Measurements from ENCODE around the gene LRWD1. TPM values are rescaled to one million over a fixed set of nuclear protein-coding genes. Genes with fewer than 3 reads are reported as not detected.
A peak's percentile ranks its signal among the peaks of the same experiment; 100 is the strongest.

Gene LRWD1
- total and polyA plus RNA-seq, 11 donors: 4.7 to 26.4 (median 9.7) TPM

DNA sequence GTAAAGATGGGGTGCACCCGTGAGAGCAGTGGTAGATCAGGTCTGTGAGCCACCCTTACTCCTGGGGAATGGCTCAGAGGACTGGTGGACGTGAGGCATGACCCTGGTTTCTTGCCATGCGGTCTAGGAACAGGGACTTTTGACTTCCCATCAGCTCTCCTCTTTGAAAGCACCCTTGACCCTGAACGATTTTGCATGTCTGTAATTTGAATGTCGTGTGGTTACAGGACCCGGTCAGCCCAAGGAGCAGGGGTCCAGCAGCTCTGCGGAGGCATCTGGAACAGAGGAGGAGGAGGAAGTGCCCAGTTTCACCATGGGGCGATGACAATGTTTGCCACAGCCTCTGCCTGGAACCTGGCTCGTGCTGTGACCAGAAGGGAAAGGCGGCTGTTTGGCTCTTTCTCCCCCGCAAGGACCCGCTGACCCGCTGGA is 40.0 kb upstream of the LRWD1 start:
- intact Hi-C loops (cut with DNase I): no loop called here

DNA sequence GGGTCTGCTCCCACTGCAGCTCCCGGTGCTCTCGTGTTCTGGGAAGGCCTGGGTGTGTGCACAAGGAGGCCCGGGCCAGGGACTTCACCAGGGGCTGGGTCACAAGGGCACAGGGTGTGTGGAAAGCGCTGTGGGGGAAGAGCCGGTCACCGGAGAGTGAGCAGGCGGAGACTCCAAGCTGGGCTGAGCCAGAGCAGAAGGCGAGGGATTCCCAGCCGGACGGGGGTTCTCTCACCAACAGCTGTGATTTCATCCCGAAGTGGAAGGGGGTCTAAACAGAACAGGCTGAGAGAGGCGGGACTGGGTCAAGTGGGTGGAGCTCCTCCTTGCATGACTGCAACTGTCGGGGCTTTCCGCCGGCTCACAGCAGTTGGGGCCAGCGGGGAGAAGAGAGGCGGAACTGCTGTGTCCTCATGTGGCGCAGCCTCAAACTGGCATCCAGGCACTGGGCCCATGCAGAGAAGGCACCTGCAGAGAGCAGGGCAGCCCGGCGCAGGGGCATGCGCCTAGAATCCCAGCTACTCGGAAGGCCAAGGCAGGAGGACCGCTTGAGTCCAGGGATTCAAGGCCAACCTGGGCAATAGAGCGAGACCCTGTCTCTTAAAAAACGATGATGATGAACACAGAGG is 39.0 kb upstream of the LRWD1 start:
- peak overlapping the region in 5 of 12 donors; percentile 24 to 91 (median 51) for H3K27ac ChIP-seq
- peaks cover 0 to 73% (median 48%) of the 10 kb centered on the region in 9 donors for H3K36me3 ChIP-seq
- ATAC-seq (peak; percentile 39 to 74 (median 56)), DNase-seq (peak in 3 of 5 donors; percentile 51 to 86 (median 69))
- H3K27me3 ChIP-seq: no peaks in the 10 kb centered on the region
- intact Hi-C loops (cut with DNase I): no loop called here
- peaks cover 0 to 49% (median 0%) of the 10 kb centered on the region in 12 donors for H3K4me1 ChIP-seq
- 82 to 87% (median 85%) methylated on average over 24 to 25 of the region's 25 CpGs for WGBS, 4 donors
- no peak for TF ChIP-seq POLR2A (IDR thresholded peaks at IDR 0.05)
- TF ChIP-seq, protein P1, sequence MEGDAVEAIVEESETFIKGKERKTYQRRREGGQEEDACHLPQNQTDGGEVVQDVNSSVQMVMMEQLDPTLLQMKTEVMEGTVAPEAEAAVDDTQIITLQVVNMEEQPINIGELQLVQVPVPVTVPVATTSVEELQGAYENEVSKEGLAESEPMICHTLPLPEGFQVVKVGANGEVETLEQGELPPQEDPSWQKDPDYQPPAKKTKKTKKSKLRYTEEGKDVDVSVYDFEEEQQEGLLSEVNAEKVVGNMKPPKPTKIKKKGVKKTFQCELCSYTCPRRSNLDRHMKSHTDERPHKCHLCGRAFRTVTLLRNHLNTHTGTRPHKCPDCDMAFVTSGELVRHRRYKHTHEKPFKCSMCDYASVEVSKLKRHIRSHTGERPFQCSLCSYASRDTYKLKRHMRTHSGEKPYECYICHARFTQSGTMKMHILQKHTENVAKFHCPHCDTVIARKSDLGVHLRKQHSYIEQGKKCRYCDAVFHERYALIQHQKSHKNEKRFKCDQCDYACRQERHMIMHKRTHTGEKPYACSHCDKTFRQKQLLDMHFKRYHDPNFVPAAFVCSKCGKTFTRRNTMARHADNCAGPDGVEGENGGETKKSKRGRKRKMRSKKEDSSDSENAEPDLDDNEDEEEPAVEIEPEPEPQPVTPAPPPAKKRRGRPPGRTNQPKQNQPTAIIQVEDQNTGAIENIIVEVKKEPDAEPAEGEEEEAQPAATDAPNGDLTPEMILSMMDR (IDR thresholded peaks at IDR 0.05): no peak
- no peaks in the 10 kb centered on the region for H3K9me3 ChIP-seq
- peak overlapping the region in 1 of 12 donors; percentile 35 for H3K4me3 ChIP-seq

More for the DNA sequence above, 40.0 kb upstream of the LRWD1 start:
- peaks cover 0 to 40% (median 0%) of the 10 kb centered on the region in 12 donors for H3K4me1 ChIP-seq
- peaks cover 0 to 76% (median 50%) of the 10 kb centered on the region in 9 donors for H3K36me3 ChIP-seq
- ATAC-seq (no peak), DNase-seq (no peak)
- H3K27me3 ChIP-seq: no peaks in the 10 kb centered on the region
- no peak overlapping the region for H3K4me3 ChIP-seq
- 87 to 95% (median 90%) methylated on average over 11 to 13 of the region's 13 CpGs for WGBS, 4 donors
- peak overlapping the region in 1 of 12 donors; percentile 91 for H3K27ac ChIP-seq
- no peaks in the 10 kb centered on the region for H3K9me3 ChIP-seq
- TF ChIP-seq, protein P1 (IDR thresholded peaks at IDR 0.05): no peak
- TF ChIP-seq POLR2A (IDR thresholded peaks at IDR 0.05): no peak

DNA sequence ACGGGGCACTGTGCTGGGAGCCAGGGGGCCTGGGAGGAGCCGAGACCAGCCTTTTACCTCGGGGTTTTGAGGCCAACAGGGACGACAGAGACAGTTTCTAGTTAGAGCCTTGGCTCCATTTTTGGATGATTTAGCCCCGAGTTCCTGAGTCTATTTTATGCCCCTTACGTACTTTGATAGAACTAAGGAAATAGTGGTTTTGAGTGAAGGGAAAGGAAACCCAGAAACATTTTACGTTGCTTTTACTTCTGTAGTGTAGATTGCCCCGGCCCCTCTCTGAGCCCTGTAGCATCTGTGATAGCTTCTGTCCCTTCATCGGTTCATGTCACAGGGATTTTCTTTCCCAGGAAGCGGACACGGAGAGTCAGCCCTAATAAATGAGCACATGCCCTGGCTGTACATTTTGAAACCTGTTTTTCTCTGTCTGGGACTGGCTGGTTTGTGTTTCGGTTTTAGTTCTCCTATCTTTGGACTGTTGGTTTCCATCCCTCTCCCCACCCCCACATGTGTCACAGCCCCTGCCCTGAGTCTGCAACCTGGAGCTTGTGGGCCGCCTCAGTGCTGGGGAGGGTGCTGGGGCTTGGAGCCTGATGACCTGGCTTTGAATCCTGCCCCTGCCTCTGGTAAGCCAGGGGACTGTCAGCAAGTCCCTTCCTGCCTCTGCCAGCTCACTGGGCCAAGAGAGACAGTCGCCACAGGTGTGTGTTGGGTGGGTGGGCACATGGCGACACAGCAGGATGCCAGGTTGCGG is 38.3 kb upstream of the LRWD1 start:
- intact Hi-C loops (cut with DNase I): no loop called here
- Histone ChIP-seq H3K27ac (peak overlapping the region in 5 of 12 donors; percentile 24 to 91 (median 52)), H3K9me3 (no peaks in the 10 kb centered on the region), H3K4me1 (peaks cover 0 to 49% (median 0%) of the 10 kb centered on the region in 12 donors), H3K36me3 (peaks cover 0 to 66% (median 41%) of the 10 kb centered on the region in 9 donors), H3K27me3 (no peaks in the 10 kb centered on the region), H3K4me3 (peak overlapping the region in 1 of 12 donors; percentile 35)
- ATAC-seq: peak in 3 of 4 donors; percentile 11 to 48 (median 41)
- peak in 1 of 5 donors; percentile 34 for DNase-seq
- no peak for TF ChIP-seq POLR2A (IDR thresholded peaks at IDR 0.05)
- TF ChIP-seq, protein P1 (IDR thresholded peaks at IDR 0.05): no peak
- 82 to 90% (median 85%) methylated on average over 16 of the region's 16 CpGs for WGBS, 4 donors

DNA sequence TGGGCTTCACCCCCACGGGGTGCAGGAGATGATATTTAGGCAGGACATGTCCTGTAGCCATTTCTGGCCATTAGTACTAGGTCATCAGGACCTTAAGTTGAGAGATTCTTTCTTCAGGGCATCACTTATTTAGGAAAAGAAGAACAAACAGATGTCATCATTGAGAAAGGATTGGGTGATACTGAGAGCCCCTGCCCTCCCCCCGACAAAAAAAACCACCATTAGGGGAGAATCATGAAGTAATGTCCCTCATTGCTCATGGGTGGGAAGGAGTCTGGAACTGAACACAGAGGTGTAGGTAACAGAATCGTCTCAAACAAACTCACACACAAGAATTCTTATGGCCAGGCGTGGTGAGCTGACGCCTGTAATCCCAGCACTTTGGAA is 37.8 kb upstream of the LRWD1 start:
- Histone ChIP-seq H3K27ac (peak overlapping the region in 3 of 12 donors; percentile 52 to 91 (median 68)), H3K4me3 (peak overlapping the region in 1 of 12 donors; percentile 35), H3K9me3 (no peaks in the 10 kb centered on the region), H3K36me3 (peaks cover 0 to 60% (median 35%) of the 10 kb centered on the region in 9 donors), H3K4me1 (peaks cover 0 to 54% (median 0%) of the 10 kb centered on the region in 12 donors), H3K27me3 (no peaks in the 10 kb centered on the region)
- DNase-seq (no peak), ATAC-seq (no peak)
- TF ChIP-seq, protein P1 (IDR thresholded peaks at IDR 0.05): no peak
- TF ChIP-seq POLR2A (IDR thresholded peaks at IDR 0.05): no peak
- 77 to 90% (median 85%) methylated on average over 5 of the region's 5 CpGs for WGBS, 4 donors
- intact Hi-C loops (cut with DNase I): no loop called here

Measured in heart left ventricle (tissue), 16 donors.